H1 (cell line): ENCODE measurements around the gene MT1F. TPM values are rescaled to one million over a fixed set of nuclear protein-coding genes. Genes with fewer than 3 reads are reported as not detected.

Experiments
- BCL11A ChIP-seq, 2 experiments: IDR thresholded peaks; one replicate each; pipeline ENCODE4 v1.6.1; 2011; ENCODE audit warnings: low read depth in 2 of 2, low read length in 2 of 2, mild to moderate bottlenecking in 2 of 2
- CREB1 ChIP-seq: IDR thresholded peaks from 2 replicates; pipeline ENCODE4 v1.6.1; 2012; ENCODE audit warnings: inconsistent platforms
- EZH2 ChIP-seq: fragments of 200-600 bp; sonication (generic); IDR thresholded peaks from 2 replicates; pipeline ENCODE4 v1.7.1; 2012; ENCODE audit warnings: low read depth, mild to moderate bottlenecking, moderate library complexity, low read length, inconsistent platforms; ENCODE audit not compliant: severe bottlenecking
- GTF2F1 ChIP-seq: IDR thresholded peaks from 2 replicates; pipeline ENCODE4 v1.6.1; 2012; ENCODE audit warnings: low read depth, low read length, improper control_type of control experiment, borderline replicate concordance
- MAFK ChIP-seq: IDR thresholded peaks from 2 replicates; pipeline ENCODE4 v1.6.1; 2012; ENCODE audit warnings: low read depth, mild to moderate bottlenecking, improper control_type of control experiment, low read length
- MAX ChIP-seq: IDR thresholded peaks from 2 replicates; pipeline ENCODE4 v1.6.1; 2012; ENCODE audit warnings: inconsistent platforms
- TBP ChIP-seq: IDR thresholded peaks from 2 replicates; pipeline ENCODE4 v1.6.1; 2011; ENCODE audit warnings: low read depth, low read length, improper control_type of control experiment
- polyA plus RNA-seq, 7 experiments: library from polyadenylated mRNA; depleted of rRNA in 3 of 7; stranded (reverse) in 5 of 7; unstranded in 2 of 7; fragments of >200 nt in 5 of 7; fragments of 200-250 nt in 2 of 7; gene quantifications; 1 replicate in 5 of 7; 2 replicates in 1 of 7; 4 replicates in 1 of 7; pipeline versions ENCODE4 v1.2.1 to v1.2.3, GENCODE V29; 2011 to 2013; ENCODE audit warnings: missing spikeins in 2 of 7, mixed read lengths in 2 of 7
- total RNA-seq: library from RNA; stranded (reverse); fragmentation: NEBNext Ultra II Directional; extraction: Animal tissue kit (Norgen Biotek cat#: 25700); gene quantifications from 2 replicates; pipeline ENCODE4 v1.2.1, GENCODE V29; 2021
- TF ChIP-seq, protein P1 (sequence below): IDR thresholded peaks from 2 replicates; pipeline ENCODE4 v1.6.1; 2011; ENCODE audit warnings: low read length, improper control_type of control experiment

The MT1F gene
- total and polyA plus RNA-seq, 2 of the 8 experiments (the other 6 are each of a cell fraction or from before 2014, with no cell fraction given) = 5.9 to 20.8 TPM

GRCh38 chr16:56686758-56687157 lies 29.0 kb downstream of the MT1F start (continued):
- TF ChIP-seq CREB1 (no peak), TBP (no peak), MAFK (no peak), MAX (no peak), EZH2 (no peak), BCL11A (IDR thresholded peaks at IDR 0.05; ENCODE audit: low read depth in 2 of 2, low read length in 2 of 2) (no peak), GTF2F1 (no peak)
- TF ChIP-seq, protein P1, sequence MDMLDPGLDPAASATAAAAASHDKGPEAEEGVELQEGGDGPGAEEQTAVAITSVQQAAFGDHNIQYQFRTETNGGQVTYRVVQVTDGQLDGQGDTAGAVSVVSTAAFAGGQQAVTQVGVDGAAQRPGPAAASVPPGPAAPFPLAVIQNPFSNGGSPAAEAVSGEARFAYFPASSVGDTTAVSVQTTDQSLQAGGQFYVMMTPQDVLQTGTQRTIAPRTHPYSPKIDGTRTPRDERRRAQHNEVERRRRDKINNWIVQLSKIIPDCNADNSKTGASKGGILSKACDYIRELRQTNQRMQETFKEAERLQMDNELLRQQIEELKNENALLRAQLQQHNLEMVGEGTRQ = no peak
